ENCODE results near the gene GSC.
"Not testable (repeated sequence)": the region's sequence is repeated elsewhere in the genome, so short reads cannot be mapped to it uniquely, and the experiment has no call there.

GSC gene

GRCh38 chr14:94738097-94738496 is 31.8 kb downstream of the GSC start:
- DNase-seq: no peak

GRCh38 chr14:94728950-94729349 is 41.0 kb downstream of the GSC start:
- DNase-seq: no peak

GRCh38 chr14:94728440-94728839 is 41.5 kb downstream of the GSC start:
- DNase-seq: not testable (repeated sequence)

GRCh38 chr14:94726649-94727048 is 43.3 kb downstream of the GSC start:
- not testable (repeated sequence) for DNase-seq

GRCh38 chr14:94724993-94725392 is 44.9 kb downstream of the GSC start:
- DNase-seq: no peak

- no peak for DNase-seq
Observed at GRCh38 chr14:94722397-94722796, 47.5 kb downstream of the GSC start.
